ENCODE results near the gene TPST2.

The TPST2 gene

GRCh38 chr22:26581026-26581425 is 8.9 kb downstream of the TPST2 start:
- Histone ChIP-seq H3K4me1 (ENCODE audit: insufficient read depth, poor library complexity, severe bottlenecking) (peaks cover 11% of the 10 kb centered on the region), H3K9me3 (ENCODE audit: severe bottlenecking) (no peaks in the 10 kb centered on the region), H3K27ac (ENCODE audit: poor library complexity, severe bottlenecking) (no peak overlapping the region), H3K27me3 (ENCODE audit: insufficient read depth, poor library complexity, severe bottlenecking) (no peaks in the 10 kb centered on the region), H3K4me3 (ENCODE audit: severe bottlenecking) (no peak overlapping the region), H3K36me3 (ENCODE audit: low read depth) (no peaks in the 10 kb centered on the region; the same call in 1 of the 2 replicates)
- TF ChIP-seq CTCF (IDR thresholded peaks at IDR 0.05; ENCODE audit: poor library complexity, severe bottlenecking), result no peak
- ATAC-seq (ENCODE audit: low read depth) (no peak), DNase-seq (ENCODE audit: low spot score) (no peak)

GRCh38 chr22:26580240-26580962 is 9.5 kb downstream of the TPST2 start:
- ATAC-seq (ENCODE audit: low read depth) (no peak), DNase-seq (ENCODE audit: low spot score) (no peak)
- H3K9me3 ChIP-seq (ENCODE audit: severe bottlenecking), result no peaks in the 10 kb centered on the region
- TF ChIP-seq CTCF (IDR thresholded peaks at IDR 0.05; ENCODE audit: poor library complexity, severe bottlenecking), result no peak
- no peak overlapping the region for H3K27ac ChIP-seq (ENCODE audit: poor library complexity, severe bottlenecking)
- no peaks in the 10 kb centered on the region; the same call in 1 of the 2 replicates for H3K36me3 ChIP-seq (ENCODE audit: low read depth)
- H3K4me3 ChIP-seq (ENCODE audit: severe bottlenecking), result no peak overlapping the region
- peaks cover 9% of the 10 kb centered on the region for H3K4me1 ChIP-seq (ENCODE audit: insufficient read depth, poor library complexity, severe bottlenecking)
- H3K27me3 ChIP-seq (ENCODE audit: insufficient read depth, poor library complexity, severe bottlenecking), result no peaks in the 10 kb centered on the region

DNA sequence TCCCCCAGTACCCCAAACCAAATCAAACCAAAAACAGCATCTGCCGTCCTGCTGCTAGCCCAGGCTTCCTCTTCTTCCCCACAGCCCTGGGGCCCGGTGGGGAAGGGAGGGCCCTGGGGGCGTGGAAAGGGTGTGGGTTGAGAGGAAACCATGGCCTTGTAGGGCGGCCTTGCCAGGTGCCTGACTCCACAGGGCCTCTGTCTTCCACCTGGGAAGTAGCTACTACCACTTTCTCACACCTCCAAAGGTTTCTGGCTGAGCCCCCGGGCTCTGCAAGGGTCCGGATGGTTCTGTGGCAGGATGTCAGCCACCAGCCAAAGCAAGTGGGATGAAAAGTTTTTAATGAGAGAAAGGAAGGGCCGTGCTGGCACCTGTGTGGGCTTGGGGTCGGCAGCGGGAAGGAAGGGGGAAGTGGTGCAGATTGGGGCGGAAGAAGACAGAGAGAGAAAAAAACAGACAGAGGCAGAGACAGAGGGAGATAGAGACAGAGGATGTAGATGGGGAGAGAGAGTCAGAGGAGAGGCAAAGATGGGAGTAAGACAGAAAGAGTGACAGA is 10.5 kb downstream of the TPST2 start:
- no peak; the same call in 2 of the 3 replicates for ATAC-seq (ENCODE audit: low read depth)
- TF ChIP-seq CTCF (IDR thresholded peaks at IDR 0.05; ENCODE audit: poor library complexity, severe bottlenecking), result no peak
- H3K27ac ChIP-seq (ENCODE audit: poor library complexity, severe bottlenecking), result no peak overlapping the region

GRCh38 chr22:26577081-26577480 is 12.9 kb downstream of the TPST2 start:
- H3K27me3 ChIP-seq (ENCODE audit: insufficient read depth, poor library complexity, severe bottlenecking), result no peaks in the 10 kb centered on the region
- H3K36me3 ChIP-seq (ENCODE audit: low read depth), result no peaks in the 10 kb centered on the region; the same call in 1 of the 2 replicates
- H3K9me3 ChIP-seq (ENCODE audit: severe bottlenecking), result no peaks in the 10 kb centered on the region
- H3K27ac ChIP-seq (ENCODE audit: poor library complexity, severe bottlenecking), result no peak overlapping the region
- ATAC-seq (ENCODE audit: low read depth), result no peak
- H3K4me3 ChIP-seq (ENCODE audit: severe bottlenecking), result no peak overlapping the region
- no peak for TF ChIP-seq CTCF (IDR thresholded peaks at IDR 0.05; ENCODE audit: poor library complexity, severe bottlenecking)
- DNase-seq (ENCODE audit: low spot score), result no peak
- no peaks in the 10 kb centered on the region for H3K4me1 ChIP-seq (ENCODE audit: insufficient read depth, poor library complexity, severe bottlenecking)

More for the DNA sequence above, 10.5 kb downstream of the TPST2 start:
- no peaks in the 10 kb centered on the region; the same call in 1 of the 2 replicates for H3K36me3 ChIP-seq (ENCODE audit: low read depth)
- DNase-seq (ENCODE audit: low spot score), result no peak
- H3K9me3 ChIP-seq (ENCODE audit: severe bottlenecking), result no peaks in the 10 kb centered on the region
- no peaks in the 10 kb centered on the region for H3K27me3 ChIP-seq (ENCODE audit: insufficient read depth, poor library complexity, severe bottlenecking)
- no peak overlapping the region for H3K4me3 ChIP-seq (ENCODE audit: severe bottlenecking)
- no peaks in the 10 kb centered on the region for H3K4me1 ChIP-seq (ENCODE audit: insufficient read depth, poor library complexity, severe bottlenecking)
